Inflammatory macrophage treated with lipopolysaccharide for 4 hours (primary cell): ENCODE data around the gene ZNF835.
"Not testable (repeated sequence)": the region's sequence is repeated elsewhere in the genome, so short reads cannot be mapped to it uniquely, and the experiment has no call there.

Source experiments
- DNase-seq: peaks from one replicate; pipeline ENCODE4 v3.0.0-alpha.2; 2020

The ZNF835 gene

GRCh38 chr19:56671613-56671994, at the start of gene ZNF835:
Gene ZNF835 (minus strand): TSS chr19:56671757. CDS start chr19:56665198, 6,559 bp downstream.
- peak; percentile 85 for DNase-seq

- no peak for DNase-seq
Observed at GRCh38 chr19:56720281-56720680, 48.7 kb upstream of the ZNF835 start.

- DNase-seq = no peak
Observed at GRCh38 chr19:56718231-56718630, 46.7 kb upstream of the ZNF835 start.

- DNase-seq = no peak
Observed at GRCh38 chr19:56712611-56713276, 41.2 kb upstream of the ZNF835 start.

GRCh38 chr19:56710437-56710836, 38.9 kb upstream of the ZNF835 start:
- no peak for DNase-seq

GRCh38 chr19:56707821-56708220, 36.3 kb upstream of the ZNF835 start:
- no peak for DNase-seq

GRCh38 chr19:56705939-56706338, 34.4 kb upstream of the ZNF835 start:
- DNase-seq = no peak

GRCh38 chr19:56701895-56702294, 30.3 kb upstream of the ZNF835 start:
- no peak for DNase-seq

- DNase-seq = no peak
Observed at GRCh38 chr19:56699552-56699951, 28.0 kb upstream of the ZNF835 start.

GRCh38 chr19:56692206-56692895, 20.8 kb upstream of the ZNF835 start:
- no peak for DNase-seq

- no peak for DNase-seq
Observed at GRCh38 chr19:56690670-56691069, 19.1 kb upstream of the ZNF835 start.

- no peak for DNase-seq
Observed at GRCh38 chr19:56689198-56689597, 17.6 kb upstream of the ZNF835 start.

GRCh38 chr19:56687031-56687430, 15.5 kb upstream of the ZNF835 start:
- DNase-seq = no peak

- DNase-seq = no peak
Observed at GRCh38 chr19:56683116-56683515, 11.6 kb upstream of the ZNF835 start.

- DNase-seq = no peak
Observed at GRCh38 chr19:56681702-56682101, 10.1 kb upstream of the ZNF835 start.

- DNase-seq = no peak
Observed at GRCh38 chr19:56678205-56678604, 6.6 kb upstream of the ZNF835 start.

- not testable (repeated sequence) for DNase-seq
Observed at GRCh38 chr19:56672610-56673009, 1.1 kb upstream of the ZNF835 start.

GRCh38 chr19:56670961-56671612, 470 bp downstream of the ZNF835 start:
- no peak for DNase-seq

GRCh38 chr19:56670401-56670960, 1.1 kb downstream of the ZNF835 start:
- DNase-seq = no peak

- DNase-seq = no peak
Observed at GRCh38 chr19:56668676-56669075, 2.9 kb downstream of the ZNF835 start.

- DNase-seq = no peak
Observed at GRCh38 chr19:56667311-56667870, 4.2 kb downstream of the ZNF835 start.

GRCh38 chr19:56664511-56664910, 7.0 kb downstream of the ZNF835 start:
- DNase-seq = no peak

- DNase-seq = no peak
Observed at GRCh38 chr19:56663931-56664500, 7.5 kb downstream of the ZNF835 start.
